Stomach (tissue), 4 donors: ENCODE measurements around the gene AOC1.

Experiments
- EP300 ChIP-seq: sonication (generic); formaldehyde crosslinking; IDR thresholded peaks from one replicate; pipeline ENCODE4 v1.6.1; 2017; ENCODE audit warnings: antibody characterized with exemption
- POLR2A ChIP-seq, 4 donors: fragments of 450-650 bp; IDR thresholded peaks; one replicate each; pipeline ENCODE4 v1.6.1; 2016; ENCODE audit warnings: antibody characterized with exemption in 4 of 4, control low read depth in 2 of 4, mild to moderate bottlenecking in 1 of 4, moderate library complexity in 1 of 4
- TF ChIP-seq, protein P1 (sequence below), 7 experiments: fragments of 450-650 bp in 4 of 7; fragments of 200-600 bp in 3 of 7; sonication (generic) in 3 of 7; IDR thresholded peaks; one replicate each; pipeline ENCODE4 v1.5.1; 2016 to 2019; ENCODE audit warnings: antibody characterized with exemption in 7 of 7, control low read depth in 2 of 7, mild to moderate bottlenecking in 1 of 7

- TF ChIP-seq, protein P1, sequence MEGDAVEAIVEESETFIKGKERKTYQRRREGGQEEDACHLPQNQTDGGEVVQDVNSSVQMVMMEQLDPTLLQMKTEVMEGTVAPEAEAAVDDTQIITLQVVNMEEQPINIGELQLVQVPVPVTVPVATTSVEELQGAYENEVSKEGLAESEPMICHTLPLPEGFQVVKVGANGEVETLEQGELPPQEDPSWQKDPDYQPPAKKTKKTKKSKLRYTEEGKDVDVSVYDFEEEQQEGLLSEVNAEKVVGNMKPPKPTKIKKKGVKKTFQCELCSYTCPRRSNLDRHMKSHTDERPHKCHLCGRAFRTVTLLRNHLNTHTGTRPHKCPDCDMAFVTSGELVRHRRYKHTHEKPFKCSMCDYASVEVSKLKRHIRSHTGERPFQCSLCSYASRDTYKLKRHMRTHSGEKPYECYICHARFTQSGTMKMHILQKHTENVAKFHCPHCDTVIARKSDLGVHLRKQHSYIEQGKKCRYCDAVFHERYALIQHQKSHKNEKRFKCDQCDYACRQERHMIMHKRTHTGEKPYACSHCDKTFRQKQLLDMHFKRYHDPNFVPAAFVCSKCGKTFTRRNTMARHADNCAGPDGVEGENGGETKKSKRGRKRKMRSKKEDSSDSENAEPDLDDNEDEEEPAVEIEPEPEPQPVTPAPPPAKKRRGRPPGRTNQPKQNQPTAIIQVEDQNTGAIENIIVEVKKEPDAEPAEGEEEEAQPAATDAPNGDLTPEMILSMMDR (IDR thresholded peaks at IDR 0.05): no peak
- no peak for TF ChIP-seq EP300
- TF ChIP-seq POLR2A (IDR thresholded peaks at IDR 0.05): no peak
These were observed 10.3 kb upstream of the AOC1 start for GRCh38 chr7:150842018-150842417.
